H9 (cell line): ENCODE results near the gene TEX48. TPM values are rescaled to one million over a fixed set of nuclear protein-coding genes. Genes with fewer than 3 reads are reported as not detected.

Source experiments
- DNase-seq: peaks from one replicate; pipeline ENCODE4 v3.0.0-alpha.2; 2017
- H2AFZ ChIP-seq: one replicate; pipeline ENCODE4 v1.6.1; 2013; ENCODE audit warnings: mild to moderate bottlenecking, low read length, control low read depth, moderate library complexity
- H2AK5ac ChIP-seq: 2 replicates; pipeline ENCODE4 v1.6.1; 2013; ENCODE audit warnings: low read length, control low read depth, mixed read lengths; ENCODE audit not compliant: insufficient read length
- H2BK120ac ChIP-seq: one replicate; pipeline ENCODE4 v1.6.1; 2013; ENCODE audit warnings: low read depth, mild to moderate bottlenecking, low read length, control low read depth, inconsistent platforms; ENCODE audit not compliant: poor library complexity, severe bottlenecking
- H2BK12ac ChIP-seq: 2 replicates; pipeline ENCODE4 v1.6.1; 2013; ENCODE audit warnings: low read length, control low read depth, mixed read lengths, low read depth; ENCODE audit not compliant: insufficient read length
- H2BK15ac ChIP-seq: 2 replicates; pipeline ENCODE4 v1.6.1; 2013; ENCODE audit warnings: low read depth, low read length, control low read depth
- H2BK20ac ChIP-seq: one replicate; pipeline ENCODE4 v1.6.1; 2013; ENCODE audit warnings: low read depth, mild to moderate bottlenecking, low read length, control low read depth, inconsistent platforms; ENCODE audit not compliant: poor library complexity, severe bottlenecking
- H2BK5ac ChIP-seq: 2 replicates; pipeline ENCODE4 v1.6.1; 2013; ENCODE audit warnings: low read length, control low read depth, mixed read lengths; ENCODE audit not compliant: insufficient read length
- H3K14ac ChIP-seq: 2 replicates; pipeline ENCODE4 v1.6.1; 2013; ENCODE audit warnings: low read length, control low read depth; ENCODE audit not compliant: insufficient read depth
- H3K18ac ChIP-seq: 2 replicates; pipeline ENCODE4 v1.6.1; 2013; ENCODE audit warnings: low read depth, mild to moderate bottlenecking, mixed read lengths, low read length, control low read depth; ENCODE audit not compliant: insufficient read length
- H3K23ac ChIP-seq: 2 replicates; pipeline ENCODE4 v1.6.1; 2013; ENCODE audit warnings: low read length, control low read depth, mixed read lengths, low read depth; ENCODE audit not compliant: insufficient read length
- H3K23me2 ChIP-seq: 2 replicates; pipeline ENCODE4 v1.6.1; 2013; ENCODE audit warnings: low read depth, mild to moderate bottlenecking, mixed read lengths, low read length, control low read depth; ENCODE audit not compliant: insufficient read length, poor library complexity, severe bottlenecking
- H3K27ac ChIP-seq: 2 replicates; pipeline ENCODE4 v1.5.1; 2013; ENCODE audit warnings: low read length, control low read depth, mixed read lengths, low read depth; ENCODE audit not compliant: insufficient read length
- H3K27me3 ChIP-seq: 2 replicates; pipeline ENCODE4 v1.6.1; 2013; ENCODE audit warnings: low read length, control low read depth, inconsistent platforms; ENCODE audit not compliant: insufficient read depth
- H3K4ac ChIP-seq: 2 replicates; pipeline ENCODE4 v1.6.1; 2013; ENCODE audit warnings: low read depth, mild to moderate bottlenecking, control low read depth, inconsistent platforms, low read length, moderate library complexity
- H3K4me1 ChIP-seq: 2 replicates; pipeline ENCODE4 v1.6.1; 2013; ENCODE audit warnings: low read length, control low read depth, inconsistent platforms; ENCODE audit not compliant: insufficient read depth
- H3K4me2 ChIP-seq: 2 replicates; pipeline ENCODE4 v1.6.1; 2013; ENCODE audit warnings: low read length, control low read depth, mixed read lengths; ENCODE audit not compliant: insufficient read length, insufficient read depth
- H3K56ac ChIP-seq: 2 replicates; pipeline ENCODE4 v1.6.1; 2013; ENCODE audit warnings: low read depth, mild to moderate bottlenecking, mixed read lengths, low read length, control low read depth; ENCODE audit not compliant: insufficient read length
- H3K79me1 ChIP-seq: 2 replicates; pipeline ENCODE4 v1.6.1; 2013; ENCODE audit warnings: low read depth, mild to moderate bottlenecking, moderate library complexity, low read length, control low read depth, inconsistent platforms; ENCODE audit not compliant: insufficient read depth, poor library complexity, severe bottlenecking
- H3K79me2 ChIP-seq: 2 replicates; pipeline ENCODE4 v1.6.1; 2013; ENCODE audit warnings: low read length, control low read depth, inconsistent platforms; ENCODE audit not compliant: insufficient read depth
- H3K9ac ChIP-seq: 2 replicates; pipeline ENCODE4 v1.6.1; 2013; ENCODE audit warnings: low read length, control low read depth, mixed read lengths; ENCODE audit not compliant: insufficient read length; ENCODE audit errors: extremely low read depth
- H3K9me3 ChIP-seq: one replicate; pipeline ENCODE4 v1.6.1; 2013; ENCODE audit warnings: low read depth, low read length, inconsistent platforms; ENCODE audit not compliant: control insufficient read depth
- H3T11ph ChIP-seq: one replicate; pipeline ENCODE4 v1.6.1; 2013; ENCODE audit warnings: mild to moderate bottlenecking, low read length, control low read depth, inconsistent platforms
- H4K20me1 ChIP-seq: one replicate; pipeline ENCODE4 v1.6.1; 2013; ENCODE audit not compliant: control insufficient read depth, insufficient read length, insufficient read depth
- H4K5ac ChIP-seq: 2 replicates; pipeline ENCODE4 v1.6.1; 2013; ENCODE audit warnings: low read depth, mild to moderate bottlenecking, mixed read lengths, low read length, control low read depth; ENCODE audit not compliant: insufficient read length
- H4K8ac ChIP-seq: replicated peaks from 2 replicates; pipeline ENCODE4 v1.6.1; 2013; ENCODE audit warnings: low read length, control low read depth, mixed read lengths, low read depth; ENCODE audit not compliant: insufficient read length
- H4K91ac ChIP-seq: 2 replicates; pipeline ENCODE4 v1.6.1; 2013; ENCODE audit warnings: low read depth, mild to moderate bottlenecking, moderate library complexity, mixed read lengths, low read length, control low read depth; ENCODE audit not compliant: insufficient read length
- H3K27ac Mint-ChIP-seq, 3 experiments: 2 replicates in 2 of 3; 3 replicates in 1 of 3; pipeline ENCODE4 v1.8.0; 2020 to 2021; ENCODE audit warnings: mixed read lengths in 3 of 3, mild to moderate bottlenecking in 1 of 3, moderate library complexity in 1 of 3
- H3K27me3 Mint-ChIP-seq: 2 replicates; pipeline ENCODE4 v1.8.0; 2021; ENCODE audit warnings: low read depth, mild to moderate bottlenecking, moderate library complexity, mixed read lengths
- H3K36me3 Mint-ChIP-seq, 3 experiments: 2 replicates in 2 of 3; 3 replicates in 1 of 3; pipeline ENCODE4 v1.8.0; 2020 to 2021; ENCODE audit warnings: low read depth in 3 of 3, mixed read lengths in 3 of 3; ENCODE audit not compliant: insufficient read depth in 1 of 3
- H3K4me1 Mint-ChIP-seq, 2 experiments: 2 replicates each; pipeline ENCODE4 v1.8.0; 2020; ENCODE audit warnings: mixed read lengths in 2 of 2
- H3K4me3 Mint-ChIP-seq, 2 experiments: 2 replicates in 1 of 2; 3 replicates in 1 of 2; pipeline ENCODE4 v1.8.0; 2020 to 2021; ENCODE audit warnings: mild to moderate bottlenecking in 2 of 2, mixed read lengths in 2 of 2, moderate library complexity in 1 of 2
- H3K9me3 Mint-ChIP-seq, 2 experiments: 2 replicates in 1 of 2; 3 replicates in 1 of 2; pipeline ENCODE4 v1.8.0; 2020; ENCODE audit warnings: mild to moderate bottlenecking in 2 of 2, mixed read lengths in 2 of 2, moderate library complexity in 1 of 2
- CTCF ChIP-seq: fragments of 200-600 bp; sonication (generic); conservative IDR thresholded peaks from 3 replicates; pipeline ENCODE4 v1.8.0; 2021; ENCODE audit warnings: antibody characterized with exemption, mild to moderate bottlenecking
- WGBS: extraction: QIAGEN DNeasy Blood & Tissue Kit; methylation state at CpG from one replicate; pipeline ENCODE4 v1.1.7; 2013; ENCODE audit warnings: missing lambda C conversion rate, low lambda C conversion rate, mixed read lengths; ENCODE audit not compliant: insufficient read length; ENCODE audit errors: extremely low coverage; 5-methylcytosine and 5-hydroxymethylcytosine counted together
- total RNA-seq: library from RNA; stranded (reverse); gene quantifications from 2 replicates; pipeline ENCODE4 v1.2.1, GENCODE V29; 2021

The TEX48 gene
- total RNA-seq, 1 experiment from 2014 or later = not detected

GRCh38 chr9:114674798-114675540, 7.0 kb downstream of the TEX48 start:
- no peak overlapping the region for H2BK5ac ChIP-seq
- Mint-ChIP-seq H3K27ac (no peak overlapping the region; a peak in 1 of 7 replicates), H3K36me3 (no peaks in the 10 kb centered on the region), H3K4me1 (peaks cover 9 to 10% of the 10 kb centered on the region in 2 experiments), H3K4me3 (no peak overlapping the region), H3K9me3 (no peaks in the 10 kb centered on the region), H3K27me3 (peaks cover 52% of the 10 kb centered on the region)
- H3K4ac ChIP-seq = no peak overlapping the region
- no peaks in the 10 kb centered on the region for H3K23me2 ChIP-seq
- no peak overlapping the region for H4K8ac ChIP-seq
- no peaks in the 10 kb centered on the region for H3K4me1 ChIP-seq
- H3K18ac ChIP-seq = no peak overlapping the region
- no peak overlapping the region for H3T11ph ChIP-seq
- H2AFZ ChIP-seq = no peak overlapping the region
- H3K27ac ChIP-seq = no peak overlapping the region
- H4K91ac ChIP-seq = no peak overlapping the region
- H2BK15ac ChIP-seq = no peak overlapping the region
- TF ChIP-seq CTCF = peak; percentile 26; the same call in 1 of the 3 replicates
- H2BK20ac ChIP-seq = no peak overlapping the region
- H3K9me3 ChIP-seq = no peaks in the 10 kb centered on the region
- DNase-seq = no peak
- no peaks in the 10 kb centered on the region for H3K27me3 ChIP-seq
- no peak overlapping the region for H3K4me2 ChIP-seq
- H3K23ac ChIP-seq = no peak overlapping the region
- H3K79me2 ChIP-seq = no peaks in the 10 kb centered on the region
- no peak overlapping the region for H4K5ac ChIP-seq
- H3K79me1 ChIP-seq = no peaks in the 10 kb centered on the region
- no peak overlapping the region for H2BK12ac ChIP-seq
- H4K20me1 ChIP-seq = no peaks in the 10 kb centered on the region
- no peak overlapping the region for H3K56ac ChIP-seq
- no peak overlapping the region for H3K14ac ChIP-seq
- H2BK120ac ChIP-seq = no peak overlapping the region
- H2AK5ac ChIP-seq = no peak overlapping the region
- H3K9ac ChIP-seq = no peak overlapping the region
- WGBS = no CpG with 5 or more reads among the region's 3 CpGs
